Body of pancreas (tissue), 4 donors: ENCODE measurements around the gene ABCA8.

Experiments
- CTCF ChIP-seq, 7 experiments: fragments of 450-650 bp in 4 of 7; fragments of 200-600 bp in 3 of 7; sonication (generic) in 3 of 7; IDR thresholded peaks; one replicate each; pipeline ENCODE4 v1.5.1; 2016 to 2019; ENCODE audit warnings: antibody characterized with exemption in 7 of 7
- POLR2A ChIP-seq, 3 donors: fragments of 450-650 bp; IDR thresholded peaks; one replicate each; pipeline ENCODE4 v1.6.1; 2016; ENCODE audit warnings: antibody characterized with exemption in 3 of 3, mild to moderate bottlenecking in 2 of 3

- peak; percentile 21 to 51 (median 45) for TF ChIP-seq CTCF (IDR thresholded peaks at IDR 0.05)
- TF ChIP-seq POLR2A (IDR thresholded peaks at IDR 0.05): no peak
Observed at GRCh38 chr17:68972119-68972704, 17.0 kb upstream of the ABCA8 start.
